ENCODE measurements around the gene GSE1.

Gene GSE1

DNA sequence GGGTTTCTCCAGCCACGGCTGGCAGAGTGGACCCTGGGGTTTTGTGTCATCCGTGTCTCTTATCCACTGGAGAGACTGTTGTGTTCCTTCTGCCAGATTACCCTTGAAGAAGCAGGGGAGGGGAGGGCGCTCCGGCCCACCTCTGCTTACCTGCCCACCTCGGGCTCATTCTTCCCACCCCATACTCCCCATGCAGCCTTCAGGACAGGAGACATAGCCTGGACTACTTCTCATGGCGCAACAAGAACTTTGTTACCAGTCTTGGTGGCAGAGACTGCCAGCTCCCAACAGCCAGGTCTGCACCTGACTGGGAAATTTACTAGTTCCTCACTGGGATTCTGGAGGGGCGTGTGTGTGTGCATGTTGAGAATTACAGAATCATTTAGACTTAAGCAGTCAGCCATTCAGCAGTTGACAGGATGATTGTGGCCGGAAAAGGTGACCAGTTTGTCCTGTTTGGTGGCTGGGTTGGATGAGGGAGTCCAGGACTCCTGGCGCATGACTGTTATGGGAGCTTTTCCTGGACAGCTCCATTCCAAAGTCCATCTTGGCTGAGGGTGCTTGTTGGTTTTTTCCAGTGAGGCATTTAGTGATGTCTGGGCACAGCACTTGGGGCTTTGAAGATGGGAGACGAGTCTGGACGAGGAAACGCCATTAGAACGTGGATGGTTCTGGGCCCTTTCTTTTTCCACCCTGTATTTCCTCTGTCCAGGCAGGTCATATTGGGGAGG lies 8.7 kb downstream of the GSE1 start:
- DNase-seq, result no peak

DNA sequence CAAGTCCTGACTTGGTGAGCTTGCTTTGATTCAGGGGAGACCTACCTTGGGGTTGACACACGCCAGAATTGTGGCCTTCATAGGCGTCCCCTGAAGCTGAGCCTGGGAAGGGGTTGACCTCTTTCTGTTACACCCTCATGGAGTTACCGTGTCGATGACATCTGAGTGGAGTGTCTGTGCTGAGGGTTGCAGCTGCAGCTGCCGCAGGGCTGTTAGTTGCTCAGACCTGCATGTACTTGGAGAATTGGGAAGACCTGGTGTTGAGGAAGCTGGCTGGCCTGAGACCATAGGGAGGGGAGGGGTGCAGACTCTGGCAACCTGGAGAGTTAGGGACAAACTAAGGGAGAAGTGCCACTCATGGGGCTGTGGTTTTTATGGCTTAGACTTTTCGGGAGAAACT lies 9.6 kb downstream of the GSE1 start:
- no peak for DNase-seq

DNA sequence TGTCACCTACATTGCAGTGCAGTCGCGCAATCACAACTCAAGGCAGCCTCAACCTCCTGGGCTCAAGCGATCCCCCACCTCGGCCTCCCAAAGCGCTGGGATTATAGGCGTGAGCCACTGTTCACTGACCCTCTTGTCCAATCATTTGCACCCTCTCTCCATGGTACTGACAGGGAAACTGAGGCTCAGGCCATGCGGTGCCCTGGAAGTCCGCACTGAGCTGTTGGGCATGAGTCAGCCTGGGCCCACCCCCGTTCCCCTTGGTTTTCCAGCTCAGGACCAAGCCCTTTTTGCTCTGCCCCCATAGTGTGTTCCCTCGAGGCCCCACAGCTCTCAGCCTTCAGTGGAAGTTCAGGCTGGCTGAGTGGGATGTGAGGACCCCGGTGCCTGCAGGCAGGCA lies 10.1 kb downstream of the GSE1 start:
- DNase-seq, result no peak

- DNase-seq, result no peak
Measured at GRCh38 chr16:85623997-85624601, 11.0 kb downstream of the GSE1 start.

DNA sequence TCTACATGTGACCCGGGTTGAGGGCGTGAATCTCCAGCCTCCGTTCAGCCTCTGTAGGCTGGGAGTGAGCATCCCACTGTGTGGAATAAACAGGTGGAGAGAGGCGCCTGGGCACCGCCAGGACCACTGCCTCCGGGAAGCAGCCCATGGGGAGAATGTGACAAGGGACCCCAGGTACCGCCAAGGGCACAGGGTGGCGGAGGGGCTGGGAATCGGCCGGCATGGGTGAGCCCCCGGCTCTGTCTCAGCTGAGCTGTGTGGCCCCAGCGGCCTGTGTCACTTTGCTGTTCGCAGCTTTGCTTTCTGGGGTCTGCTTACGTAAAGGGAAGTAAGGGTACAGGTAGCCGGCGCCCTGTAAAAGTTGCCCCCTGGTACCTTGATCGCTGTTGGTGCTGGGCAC lies 11.5 kb downstream of the GSE1 start:
- DNase-seq, result no peak

- no peak for DNase-seq
Measured at GRCh38 chr16:85625053-85625452, 11.9 kb downstream of the GSE1 start.

DNA sequence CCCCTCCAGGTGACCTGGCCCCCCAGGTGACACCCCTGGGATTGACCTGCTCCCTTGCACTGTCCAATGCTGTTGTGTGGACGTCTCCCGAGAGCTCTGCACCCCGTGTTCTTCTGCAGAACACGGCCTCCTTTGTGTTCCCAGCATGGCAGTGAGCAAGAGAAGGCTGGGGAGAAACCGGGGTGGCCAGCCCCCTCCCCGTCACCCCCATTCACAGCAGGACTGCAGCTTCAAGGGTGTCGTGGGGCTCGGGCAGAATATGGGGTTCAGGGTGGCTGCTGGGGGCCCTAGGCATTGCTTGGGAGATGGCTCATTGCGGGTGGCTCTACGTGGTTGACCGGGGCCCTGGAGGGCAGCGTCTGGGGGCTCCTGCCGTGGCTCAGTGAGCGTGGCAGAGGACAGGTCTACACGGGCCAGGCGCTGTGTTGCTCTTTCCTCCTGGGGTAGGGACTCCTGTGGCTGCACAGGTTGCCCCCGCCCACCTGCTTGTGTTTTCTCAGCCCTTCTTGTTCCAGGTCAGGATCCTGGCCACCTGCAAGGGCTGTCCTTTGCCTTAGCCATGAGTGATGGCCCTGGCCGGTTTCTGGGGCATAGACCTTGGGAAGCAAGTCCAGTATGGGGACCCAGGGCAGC lies 12.5 kb downstream of the GSE1 start:
- no peak for DNase-seq

DNA sequence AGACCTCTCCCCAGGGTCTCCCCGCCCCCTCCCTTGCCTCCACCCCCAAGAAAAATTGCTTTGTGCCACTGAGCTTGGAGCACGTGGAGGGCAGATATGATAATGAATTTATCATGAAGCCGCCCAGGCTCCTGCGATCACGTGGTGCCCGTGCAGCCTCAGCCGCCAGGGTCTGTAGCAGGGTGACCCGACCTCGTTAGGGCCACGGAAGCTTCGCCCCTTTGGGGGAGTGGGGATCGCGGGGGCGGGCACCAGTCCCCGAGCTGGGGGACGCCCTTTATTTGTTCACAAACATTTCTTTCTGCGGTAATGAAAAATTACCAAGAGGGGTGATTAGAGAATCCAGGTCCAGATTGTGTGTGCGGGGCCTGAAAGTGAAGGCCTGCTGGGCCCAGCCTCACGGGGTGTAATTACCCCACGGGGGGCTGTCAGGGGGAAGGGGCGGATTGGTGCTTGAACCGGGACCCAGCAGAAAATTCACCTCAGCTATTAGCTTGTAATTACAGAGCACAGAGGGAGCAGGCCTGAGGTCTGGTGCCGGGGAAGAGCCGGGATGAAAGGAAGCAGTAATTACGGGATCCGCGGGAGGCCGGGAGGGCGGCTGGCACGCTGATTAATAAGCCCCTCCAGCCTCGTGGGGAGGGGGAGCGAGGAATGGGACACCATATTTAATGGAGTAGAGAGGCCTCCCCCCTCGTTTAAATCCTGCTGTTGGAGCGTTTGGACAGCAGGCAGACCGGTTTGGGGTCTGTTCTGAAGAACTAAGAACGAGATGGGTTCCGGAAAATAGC lies 13.3 kb downstream of the GSE1 start:
- DNase-seq, result no peak

- no peak for DNase-seq
Measured at GRCh38 chr16:85627089-85627488, 14.0 kb downstream of the GSE1 start.

DNA sequence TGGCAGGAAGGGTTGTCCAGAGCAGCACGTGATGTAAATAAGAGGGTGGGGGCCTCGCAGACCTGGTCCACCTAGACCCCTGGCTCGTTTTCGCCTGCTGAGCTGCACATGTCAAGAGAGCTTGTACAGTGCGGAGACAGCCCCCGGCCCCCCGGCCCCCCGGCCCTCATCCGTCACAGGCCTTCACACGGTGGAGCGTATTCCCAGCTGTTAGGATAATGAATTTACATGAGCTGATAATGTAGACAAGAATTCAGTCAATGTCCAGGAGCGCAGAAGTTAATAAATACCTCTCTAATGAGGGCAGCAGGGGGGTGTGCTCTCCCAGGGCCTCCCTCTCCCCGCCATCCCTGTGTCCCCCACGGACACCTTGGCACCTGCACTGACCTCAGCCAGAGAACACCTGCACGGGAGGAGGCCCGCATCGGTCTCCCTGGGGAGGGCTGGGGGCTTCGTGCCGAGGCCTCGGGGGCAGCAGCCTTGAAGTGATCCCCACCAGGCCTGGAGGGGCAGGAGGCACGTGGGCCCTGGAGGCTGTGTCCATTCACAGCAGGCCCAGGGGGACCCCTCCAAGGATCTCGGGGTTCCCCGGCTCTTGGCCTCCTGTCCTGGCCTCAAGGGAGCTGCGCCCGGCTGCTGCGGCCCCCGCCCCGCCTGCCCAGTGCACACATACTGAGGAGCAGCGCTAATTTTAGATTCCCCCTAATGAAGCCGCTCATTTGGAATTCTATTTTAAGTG lies 14.6 kb downstream of the GSE1 start:
- DNase-seq, result no peak

GRCh38 chr16:85628265-85628556 lies 15.1 kb downstream of the GSE1 start:
- no peak for DNase-seq

DNA sequence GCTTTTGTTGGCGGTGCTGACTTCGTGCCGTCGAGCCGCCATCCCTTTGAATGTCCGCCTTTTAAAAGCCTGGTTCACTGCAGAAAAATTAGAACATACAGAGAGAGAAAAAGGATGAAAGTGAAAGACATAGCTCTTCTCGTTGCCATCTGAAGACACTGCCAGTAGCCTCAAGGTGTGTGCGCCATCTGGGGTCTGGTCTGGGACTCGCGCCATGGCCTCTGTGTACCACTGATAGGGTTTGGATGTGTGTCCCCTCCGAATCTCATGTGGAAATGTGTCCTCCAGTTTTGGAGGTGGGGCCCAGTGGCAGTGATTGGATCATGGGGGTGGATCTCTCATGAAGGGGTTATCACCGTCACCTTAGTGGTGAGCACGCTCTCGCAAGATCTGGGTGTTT lies 15.5 kb downstream of the GSE1 start:
- DNase-seq, result no peak

DNA sequence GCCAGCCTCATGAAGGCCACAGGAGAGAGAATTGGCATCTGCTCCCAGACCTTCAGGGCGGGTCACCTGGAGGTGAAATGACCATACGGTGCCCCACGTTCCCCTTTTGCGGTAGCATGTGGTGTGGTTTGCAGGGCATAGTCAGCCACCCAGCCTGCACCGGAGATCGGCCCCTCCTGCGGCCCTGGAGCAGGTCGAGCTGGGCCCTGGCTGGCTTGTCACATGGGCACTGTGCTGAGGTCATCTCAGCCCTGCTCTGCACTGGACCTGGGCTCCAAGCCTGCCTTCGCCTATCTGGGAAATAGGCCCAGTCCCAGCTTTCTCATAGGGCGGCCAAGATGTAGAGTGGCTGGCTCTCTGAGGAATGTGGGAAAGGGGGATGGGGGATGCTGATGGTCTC lies 16.2 kb downstream of the GSE1 start:
- no peak for DNase-seq

- DNase-seq, result no peak
Measured at GRCh38 chr16:85629853-85630252, 16.7 kb downstream of the GSE1 start.

DNA sequence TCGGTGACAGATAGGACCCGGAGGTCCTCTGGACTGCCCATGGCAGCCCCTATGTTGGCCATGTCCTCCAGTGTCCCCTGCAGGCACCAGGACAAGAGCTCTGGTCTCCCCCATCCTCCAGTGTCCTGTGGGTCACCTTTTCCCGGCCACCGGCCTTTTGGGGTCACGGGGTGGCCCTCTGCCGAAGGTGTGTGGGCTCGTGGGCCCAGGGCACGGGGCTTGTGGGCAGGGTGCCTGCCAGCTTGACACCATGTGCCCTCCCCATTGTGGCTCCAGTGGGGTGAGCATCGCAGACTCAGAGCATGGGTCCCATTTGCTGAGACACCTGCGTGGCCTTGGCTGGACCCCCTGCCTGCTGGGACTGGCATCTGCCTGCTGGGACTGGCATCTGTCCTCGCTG lies 18.1 kb downstream of the GSE1 start:
- no peak for DNase-seq

- DNase-seq, result no peak
Measured at GRCh38 chr16:85631802-85632393, 18.8 kb downstream of the GSE1 start.

GRCh38 chr16:85632709-85633437 lies 19.8 kb downstream of the GSE1 start:
- no peak for DNase-seq

DNA sequence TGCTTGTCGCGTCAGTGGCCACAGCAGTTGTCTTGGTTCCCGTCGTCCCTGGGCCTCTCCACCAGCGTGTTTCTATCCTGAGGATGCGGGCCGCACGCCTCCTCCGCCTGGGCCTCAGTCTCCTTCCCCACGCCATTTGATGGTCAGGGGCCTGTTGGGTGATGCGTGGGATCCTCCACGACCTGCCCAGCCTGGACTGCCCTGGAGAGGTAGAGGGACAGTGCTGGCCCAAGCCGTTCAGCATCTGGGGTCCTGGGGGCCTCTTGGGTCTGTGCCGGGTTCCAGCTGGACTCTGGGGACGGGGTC lies 20.3 kb downstream of the GSE1 start:
- no peak for DNase-seq

DNA sequence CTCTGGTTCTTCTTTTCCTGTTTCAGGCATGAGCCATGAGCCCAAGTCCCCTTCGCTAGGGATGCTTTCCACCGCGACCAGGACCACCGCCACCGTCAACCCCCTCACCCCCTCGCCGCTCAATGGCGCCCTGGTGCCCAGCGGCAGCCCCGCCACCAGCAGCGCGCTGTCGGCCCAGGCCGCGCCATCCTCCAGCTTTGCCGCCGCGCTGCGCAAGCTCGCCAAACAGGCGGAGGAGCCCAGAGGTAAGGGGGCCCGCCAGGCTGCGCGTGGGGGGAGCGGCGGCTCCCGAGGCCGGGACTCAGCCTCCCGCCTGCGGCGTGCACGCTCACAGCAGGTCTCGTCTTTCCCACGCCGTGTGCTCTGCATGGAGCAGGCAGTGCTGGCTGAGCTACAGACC lies 20.8 kb downstream of the GSE1 start:
- DNase-seq, result no peak

DNA sequence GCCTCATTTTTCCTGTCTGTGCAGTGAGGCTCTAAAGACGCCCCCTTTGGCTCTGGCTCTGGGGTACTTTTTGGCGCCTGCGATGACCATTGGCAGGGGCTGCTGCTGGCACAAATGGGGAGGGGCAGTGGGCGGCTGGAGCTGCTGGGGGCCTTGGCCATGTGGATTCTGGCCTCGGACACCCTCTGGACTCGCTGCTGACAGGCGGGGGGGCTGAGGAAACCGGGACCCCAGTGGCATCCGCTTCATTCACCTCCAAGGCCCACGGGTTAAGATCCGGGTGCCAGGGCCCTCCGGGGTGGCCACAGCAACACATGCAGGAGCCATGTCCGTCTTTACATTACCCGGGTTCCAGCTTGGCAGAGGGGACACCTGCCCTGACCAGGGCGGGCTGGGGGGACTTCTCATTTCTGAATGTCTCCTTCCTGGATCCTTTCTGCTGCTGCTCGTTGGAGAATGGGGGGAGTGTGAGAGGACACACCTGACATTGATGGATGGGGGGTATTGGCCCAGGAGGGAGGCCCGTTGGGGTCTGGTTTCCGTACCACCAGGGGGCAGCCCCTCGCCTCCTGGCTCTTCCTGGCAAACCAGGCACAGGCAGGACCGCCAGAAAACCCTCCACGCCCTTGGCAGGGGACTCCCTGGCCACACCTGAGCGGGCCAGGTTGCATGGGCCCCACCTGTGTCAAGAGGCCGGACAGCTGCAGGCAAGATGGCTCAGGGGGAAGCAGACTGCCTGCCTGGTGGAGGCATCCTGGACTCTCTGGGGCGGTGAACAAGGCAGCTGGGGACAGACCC lies 21.8 kb downstream of the GSE1 start:
- no peak for DNase-seq

GRCh38 chr16:85635545-85636140 lies 22.5 kb downstream of the GSE1 start:
- DNase-seq, result no peak

All from activated CD4-positive, alpha-beta T cell treated with anti-CD3 and anti-CD28 coated beads for 1 hour (primary cell).